K562 (cell line): ENCODE measurements around the gene KLF1. TPM values are rescaled to one million over a fixed set of nuclear protein-coding genes. Genes with fewer than 3 reads are reported as not detected.

Experiments used
- EZH2 ChIP-seq: IDR thresholded peaks from 2 replicates; pipeline ENCODE4 v1.6.1; 2012; ENCODE audit warnings: low read depth, mild to moderate bottlenecking, inconsistent platforms, low read length, borderline replicate concordance
- FOXJ2 ChIP-seq: fragments of 200-800 bp; sonication (Bioruptor generic); IDR thresholded peaks from 2 replicates; pipeline ENCODE4 v1.6.1; 2016; ENCODE audit warnings: missing genetic modification characterization, missing compliant biosample characterization
- HDAC8 ChIP-seq: fragments of 450-650 bp; IDR thresholded peaks from 2 replicates; pipeline ENCODE4 v1.6.1; 2016; ENCODE audit warnings: mild to moderate bottlenecking, missing genetic modification characterization, moderate library complexity, missing compliant biosample characterization
- HNRNPL ChIP-seq: fragments of 200-400 bp; formaldehyde crosslinking; IDR thresholded peaks from 2 replicates; pipeline ENCODE4 v1.6.1; 2017; ENCODE audit warnings: low read depth, mild to moderate bottlenecking, low read length
- ILK ChIP-seq: fragments of 450-650 bp; IDR thresholded peaks from 2 replicates; pipeline ENCODE4 v1.6.1; 2016; ENCODE audit warnings: missing genetic modification characterization, low read depth, mild to moderate bottlenecking, missing compliant biosample characterization, moderate library complexity, borderline replicate concordance
- JUND ChIP-seq, 2 experiments: IDR thresholded peaks; 2 replicates in 1 of 2; 3 replicates in 1 of 2; pipeline ENCODE4 v1.6.1; 2011; ENCODE audit warnings: borderline replicate concordance in 2 of 2, low read depth in 2 of 2, low read length in 2 of 2, improper control_type of control experiment in 1 of 2, missing biosample characterization in 1 of 2, missing genetic modification characterization in 1 of 2, missing genetic modification reagents in 1 of 2
- MTF1 ChIP-seq: fragments of 250-450 bp; sonication (Bioruptor Pico); IDR thresholded peaks from 2 replicates; pipeline ENCODE4 v1.9.0; 2021; ENCODE audit warnings: moderate library complexity, mild to moderate bottlenecking, inconsistent platforms, borderline replicate concordance
- MXI1 ChIP-seq: IDR thresholded peaks from 2 replicates; pipeline ENCODE4 v1.6.1; 2011; ENCODE audit warnings: low read depth, mild to moderate bottlenecking, improper control_type of control experiment, low read length
- POLR2G ChIP-seq: fragments of 200-400 bp; formaldehyde crosslinking; IDR thresholded peaks from 2 replicates; pipeline ENCODE4 v1.6.1; 2017; ENCODE audit warnings: low read depth, mild to moderate bottlenecking, antibody characterized with exemption, low read length, moderate library complexity
- RCOR1 ChIP-seq, 2 experiments: IDR thresholded peaks; 2 replicates each; pipeline ENCODE4 v1.6.1; 2012; ENCODE audit warnings: low read depth in 2 of 2, low read length in 2 of 2, borderline replicate concordance in 1 of 2, improper control_type of control experiment in 1 of 2
- SMAD4 ChIP-seq: fragments of 250-450 bp; sonication (Bioruptor Pico); conservative IDR thresholded peaks from 2 replicates; pipeline ENCODE4 v1.8.0; 2021; ENCODE audit warnings: inconsistent platforms, mild to moderate bottlenecking, moderate library complexity
- ZNF3 ChIP-seq: fragments of 250-450 bp; sonication (Bioruptor Pico); IDR thresholded peaks from 2 replicates; pipeline ENCODE4 v1.5.0; 2021; ENCODE audit warnings: mild to moderate bottlenecking, moderate library complexity
- ZNF384 ChIP-seq: IDR thresholded peaks from 2 replicates; pipeline ENCODE4 v1.6.1; 2012; ENCODE audit warnings: low read depth, low read length, improper control_type of control experiment
- ZNF717 ChIP-seq: fragments of 250-450 bp; sonication (Bioruptor Pico); IDR thresholded peaks from 2 replicates; pipeline ENCODE4 v1.5.0; 2021
- polyA plus RNA-seq, 8 experiments: library from polyadenylated mRNA; depleted of rRNA in 4 of 8; stranded (reverse) in 5 of 8; unstranded in 3 of 8; fragments of >200 nt; fragmentation: Nextera tagmentation in 2 of 8; fragmentation: Illumina TruSeq in 1 of 8; extraction: Ambion mirVana in 2 of 8; extraction: Trizol in 1 of 8; gene quantifications; 2 replicates each; pipeline versions ENCODE4 v1.2.1 to v1.2.3, GENCODE V29; 2011 to 2014; ENCODE audit warnings: inconsistent platforms in 1 of 8, missing spikeins in 1 of 8
- total RNA-seq, 7 experiments: library from RNA; depleted of rRNA in 6 of 7; stranded (reverse); fragments of >200 nt in 6 of 7; fragmentation: Illumina TruSeq in 2 of 7; extraction: Trizol in 2 of 7; gene quantifications; 2 replicates each; pipeline versions ENCODE4 v1.2.1 to v1.2.3, GENCODE V29; 2011 to 2021; ENCODE audit warnings: low replicate concordance in 1 of 7
- TF ChIP-seq, protein P1 (sequence below): sonication (generic); formaldehyde crosslinking; IDR thresholded peaks from 2 replicates; pipeline ENCODE4 v1.8.0; 2022; ENCODE audit warnings: missing genetic modification reagents, mild to moderate bottlenecking, borderline replicate concordance
- TF ChIP-seq, protein P2 (sequence below): sonication (generic); formaldehyde crosslinking; IDR thresholded peaks from 2 replicates; pipeline ENCODE4 v1.8.1; 2023; ENCODE audit warnings: mild to moderate bottlenecking, missing genetic modification reagents
- TF ChIP-seq, protein P3 (sequence below): fragments of 250-450 bp; sonication (Bioruptor Pico); IDR thresholded peaks from 2 replicates; pipeline ENCODE4 v1.9.0; 2021; ENCODE audit warnings: mild to moderate bottlenecking
- TF ChIP-seq, protein P4 (sequence below): fragments of 450-650 bp; IDR thresholded peaks from 2 replicates; pipeline ENCODE4 v1.6.1; 2016; ENCODE audit warnings: mild to moderate bottlenecking
- TF ChIP-seq, protein P5 (sequence below), 3 experiments: fragments of 200-800 bp in 1 of 3; sonication (Bioruptor generic) in 1 of 3; sonication (generic) in 1 of 3; formaldehyde crosslinking in 1 of 3; IDR thresholded peaks; 2 replicates each; pipeline versions ENCODE4 v1.6.1 to v1.8.0; 2016 to 2022; ENCODE audit warnings: mild to moderate bottlenecking in 2 of 3, missing compliant biosample characterization in 2 of 3, missing genetic modification characterization in 2 of 3, missing genetic modification reagents in 1 of 3

Gene KLF1
- total and polyA plus RNA-seq, 9 of the 15 experiments (the other 6 are each of a cell fraction or from before 2014, with no cell fraction given): 8.4 to 163 (median 47.3) TPM

DNA sequence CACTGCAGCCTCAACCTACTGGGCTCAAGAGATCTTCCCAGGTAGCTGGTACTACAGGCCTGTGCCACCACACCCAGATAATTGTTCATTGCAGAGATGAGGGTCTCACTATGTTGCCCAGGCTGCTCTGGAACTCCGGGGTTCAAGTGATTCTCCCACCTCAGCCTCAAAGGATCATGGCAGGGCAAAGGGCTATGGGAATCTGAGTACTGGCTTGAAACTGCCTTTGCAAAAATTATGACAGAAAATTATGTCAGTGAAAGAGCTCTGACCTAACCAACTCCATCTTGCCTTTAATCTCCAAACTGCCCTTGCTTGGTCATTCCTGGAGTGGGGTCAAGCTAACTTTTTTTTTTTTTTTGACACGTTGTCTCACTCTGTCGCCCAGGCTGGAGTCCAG is 4.4 kb downstream of the KLF1 start (continued):
- TF ChIP-seq, protein P1, sequence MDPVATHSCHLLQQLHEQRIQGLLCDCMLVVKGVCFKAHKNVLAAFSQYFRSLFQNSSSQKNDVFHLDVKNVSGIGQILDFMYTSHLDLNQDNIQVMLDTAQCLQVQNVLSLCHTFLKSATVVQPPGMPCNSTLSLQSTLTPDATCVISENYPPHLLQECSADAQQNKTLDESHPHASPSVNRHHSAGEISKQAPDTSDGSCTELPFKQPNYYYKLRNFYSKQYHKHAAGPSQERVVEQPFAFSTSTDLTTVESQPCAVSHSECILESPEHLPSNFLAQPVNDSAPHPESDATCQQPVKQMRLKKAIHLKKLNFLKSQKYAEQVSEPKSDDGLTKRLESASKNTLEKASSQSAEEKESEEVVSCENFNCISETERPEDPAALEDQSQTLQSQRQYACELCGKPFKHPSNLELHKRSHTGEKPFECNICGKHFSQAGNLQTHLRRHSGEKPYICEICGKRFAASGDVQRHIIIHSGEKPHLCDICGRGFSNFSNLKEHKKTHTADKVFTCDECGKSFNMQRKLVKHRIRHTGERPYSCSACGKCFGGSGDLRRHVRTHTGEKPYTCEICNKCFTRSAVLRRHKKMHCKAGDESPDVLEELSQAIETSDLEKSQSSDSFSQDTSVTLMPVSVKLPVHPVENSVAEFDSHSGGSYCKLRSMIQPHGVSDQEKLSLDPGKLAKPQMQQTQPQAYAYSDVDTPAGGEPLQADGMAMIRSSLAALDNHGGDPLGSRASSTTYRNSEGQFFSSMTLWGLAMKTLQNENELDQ (CRISPR knock-in tag): no peak
- TF ChIP-seq, protein P2, sequence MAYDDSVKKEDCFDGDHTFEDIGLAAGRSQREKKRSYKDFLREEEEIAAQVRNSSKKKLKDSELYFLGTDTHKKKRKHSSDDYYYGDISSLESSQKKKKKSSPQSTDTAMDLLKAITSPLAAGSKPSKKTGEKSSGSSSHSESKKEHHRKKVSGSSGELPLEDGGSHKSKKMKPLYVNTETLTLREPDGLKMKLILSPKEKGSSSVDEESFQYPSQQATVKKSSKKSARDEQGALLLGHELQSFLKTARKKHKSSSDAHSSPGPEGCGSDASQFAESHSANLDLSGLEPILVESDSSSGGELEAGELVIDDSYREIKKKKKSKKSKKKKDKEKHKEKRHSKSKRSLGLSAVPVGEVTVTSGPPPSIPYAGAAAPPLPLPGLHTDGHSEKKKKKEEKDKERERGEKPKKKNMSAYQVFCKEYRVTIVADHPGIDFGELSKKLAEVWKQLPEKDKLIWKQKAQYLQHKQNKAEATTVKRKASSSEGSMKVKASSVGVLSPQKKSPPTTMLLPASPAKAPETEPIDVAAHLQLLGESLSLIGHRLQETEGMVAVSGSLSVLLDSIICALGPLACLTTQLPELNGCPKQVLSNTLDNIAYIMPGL (CRISPR knock-in tag): no peak
- TF ChIP-seq RCOR1 (IDR thresholded peaks at IDR 0.05; ENCODE audit: borderline replicate concordance in 1 of 2, low read depth in 2 of 2, low read length in 2 of 2): no peak
- TF ChIP-seq SMAD4 (CRISPR knock-in tag): peak; percentile 95
- TF ChIP-seq ZNF717: no peak
- no peak for TF ChIP-seq EZH2
- peak; percentile 67; the same call in 1 of the 2 replicates for TF ChIP-seq HDAC8 (tag)
- no peak for TF ChIP-seq ZNF3 (CRISPR knock-in tag)
- no peak for TF ChIP-seq ZNF384
- TF ChIP-seq ILK (tag): peak; percentile 62
- TF ChIP-seq, protein P3, sequence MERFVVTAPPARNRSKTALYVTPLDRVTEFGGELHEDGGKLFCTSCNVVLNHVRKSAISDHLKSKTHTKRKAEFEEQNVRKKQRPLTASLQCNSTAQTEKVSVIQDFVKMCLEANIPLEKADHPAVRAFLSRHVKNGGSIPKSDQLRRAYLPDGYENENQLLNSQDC (CRISPR knock-in tag): no peak
- TF ChIP-seq JUND (IDR thresholded peaks at IDR 0.05; ENCODE audit: borderline replicate concordance, low read depth, low read length): no peak
- 0 out of 3 replicates have a peak, but pooled peaks have one; percentile 34 for TF ChIP-seq JUND (tag; IDR thresholded peaks at IDR 0.05; ENCODE audit: borderline replicate concordance, low read depth, low read length)
- TF ChIP-seq MTF1 (CRISPR knock-in tag): peak; percentile 82
- no peak for TF ChIP-seq MXI1
- no peak for TF ChIP-seq HNRNPL
- TF ChIP-seq POLR2G: no peak
- TF ChIP-seq, protein P4, sequence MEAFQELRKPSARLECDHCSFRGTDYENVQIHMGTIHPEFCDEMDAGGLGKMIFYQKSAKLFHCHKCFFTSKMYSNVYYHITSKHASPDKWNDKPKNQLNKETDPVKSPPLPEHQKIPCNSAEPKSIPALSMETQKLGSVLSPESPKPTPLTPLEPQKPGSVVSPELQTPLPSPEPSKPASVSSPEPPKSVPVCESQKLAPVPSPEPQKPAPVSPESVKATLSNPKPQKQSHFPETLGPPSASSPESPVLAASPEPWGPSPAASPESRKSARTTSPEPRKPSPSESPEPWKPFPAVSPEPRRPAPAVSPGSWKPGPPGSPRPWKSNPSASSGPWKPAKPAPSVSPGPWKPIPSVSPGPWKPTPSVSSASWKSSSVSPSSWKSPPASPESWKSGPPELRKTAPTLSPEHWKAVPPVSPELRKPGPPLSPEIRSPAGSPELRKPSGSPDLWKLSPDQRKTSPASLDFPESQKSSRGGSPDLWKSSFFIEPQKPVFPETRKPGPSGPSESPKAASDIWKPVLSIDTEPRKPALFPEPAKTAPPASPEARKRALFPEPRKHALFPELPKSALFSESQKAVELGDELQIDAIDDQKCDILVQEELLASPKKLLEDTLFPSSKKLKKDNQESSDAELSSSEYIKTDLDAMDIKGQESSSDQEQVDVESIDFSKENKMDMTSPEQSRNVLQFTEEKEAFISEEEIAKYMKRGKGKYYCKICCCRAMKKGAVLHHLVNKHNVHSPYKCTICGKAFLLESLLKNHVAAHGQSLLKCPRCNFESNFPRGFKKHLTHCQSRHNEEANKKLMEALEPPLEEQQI: no peak
- TF ChIP-seq FOXJ2 (tag): no peak
- TF ChIP-seq, protein P5, sequence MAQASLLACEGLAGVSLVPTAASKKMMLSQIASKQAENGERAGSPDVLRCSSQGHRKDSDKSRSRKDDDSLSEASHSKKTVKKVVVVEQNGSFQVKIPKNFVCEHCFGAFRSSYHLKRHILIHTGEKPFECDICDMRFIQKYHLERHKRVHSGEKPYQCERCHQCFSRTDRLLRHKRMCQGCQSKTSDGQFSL (CRISPR knock-in tag; IDR thresholded peaks at IDR 0.05): no peak
- TF ChIP-seq, protein P5 (tag; IDR thresholded peaks at IDR 0.05): peak in 1 of 2 experiments; percentile 93; a peak in 2 of 4 replicates
